GM12875 (cell line): ENCODE data around the gene COLGALT1.

Source experiments
- H3K4me3 ChIP-seq: one replicate; pipeline ENCODE4 v1.5.1; 2011; ENCODE audit warnings: low read depth, low read length, control low read depth
- CTCF ChIP-seq: IDR thresholded peaks from 2 replicates; pipeline ENCODE4 v1.5.1; 2011; ENCODE audit warnings: low read depth, mild to moderate bottlenecking, control low read depth, inconsistent platforms, low read length, moderate library complexity, borderline replicate concordance; ENCODE audit not compliant: insufficient read depth

The COLGALT1 gene

GRCh38 chr19:17536955-17537354 lies 18.5 kb upstream of the COLGALT1 start:
- no peak for TF ChIP-seq CTCF
- H3K4me3 ChIP-seq: no peak overlapping the region

- no peak for TF ChIP-seq CTCF
These were observed 16.7 kb upstream of the COLGALT1 start for GRCh38 chr19:17538684-17539237.

GRCh38 chr19:17539238-17540117 lies 16.0 kb upstream of the COLGALT1 start:
- H3K4me3 ChIP-seq: no peak overlapping the region
- no peak for TF ChIP-seq CTCF

More at GRCh38 chr19:17538684-17539237, 16.7 kb upstream of the COLGALT1 start:
- no peak overlapping the region for H3K4me3 ChIP-seq

- no peak overlapping the region for H3K4me3 ChIP-seq
- TF ChIP-seq CTCF: no peak
These were observed 15.3 kb upstream of the COLGALT1 start for GRCh38 chr19:17540174-17540573.

- H3K4me3 ChIP-seq: no peak overlapping the region
- no peak for TF ChIP-seq CTCF
These were observed 14.2 kb upstream of the COLGALT1 start for GRCh38 chr19:17541184-17541759.

- no peak overlapping the region for H3K4me3 ChIP-seq
- TF ChIP-seq CTCF: no peak
These were observed 13.4 kb upstream of the COLGALT1 start for GRCh38 chr19:17542042-17542441.
